NB4 (cell line): ENCODE results near the gene NRXN3.

Experiments
- MYC ChIP-seq: IDR thresholded peaks from 2 replicates; pipeline ENCODE4 v1.6.1; 2011; ENCODE audit warnings: low read depth, low read length
- POLR2A ChIP-seq: IDR thresholded peaks from 2 replicates; pipeline ENCODE4 v1.6.1; 2011; ENCODE audit warnings: mild to moderate bottlenecking; ENCODE audit not compliant: insufficient read length; ENCODE audit errors: extremely low read depth
- TF ChIP-seq, protein P1 (sequence below): IDR thresholded peaks from one replicate; pipeline ENCODE4 v1.5.1; 2012; ENCODE audit warnings: low read depth, low read length

DNA sequence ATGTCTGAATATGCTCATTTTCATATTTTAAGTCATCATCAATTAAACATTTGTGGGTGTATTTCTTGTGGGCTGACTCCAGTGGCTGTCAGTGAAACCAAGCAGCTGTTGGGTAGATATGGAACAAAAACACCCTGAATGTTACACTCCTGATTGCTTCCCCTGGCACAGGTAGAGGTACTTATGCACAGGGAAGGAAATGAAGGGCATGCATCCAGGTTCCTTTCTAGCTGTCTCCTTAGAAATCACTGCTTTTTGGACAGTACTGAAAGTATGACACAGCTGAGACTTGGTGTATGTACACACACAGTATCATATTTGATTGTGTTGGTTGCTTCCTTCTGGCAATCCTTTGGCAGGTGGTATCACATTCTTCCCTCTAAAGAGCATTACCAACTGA lies 1034.4 kb downstream of the NRXN3 start:
- TF ChIP-seq, protein P1, sequence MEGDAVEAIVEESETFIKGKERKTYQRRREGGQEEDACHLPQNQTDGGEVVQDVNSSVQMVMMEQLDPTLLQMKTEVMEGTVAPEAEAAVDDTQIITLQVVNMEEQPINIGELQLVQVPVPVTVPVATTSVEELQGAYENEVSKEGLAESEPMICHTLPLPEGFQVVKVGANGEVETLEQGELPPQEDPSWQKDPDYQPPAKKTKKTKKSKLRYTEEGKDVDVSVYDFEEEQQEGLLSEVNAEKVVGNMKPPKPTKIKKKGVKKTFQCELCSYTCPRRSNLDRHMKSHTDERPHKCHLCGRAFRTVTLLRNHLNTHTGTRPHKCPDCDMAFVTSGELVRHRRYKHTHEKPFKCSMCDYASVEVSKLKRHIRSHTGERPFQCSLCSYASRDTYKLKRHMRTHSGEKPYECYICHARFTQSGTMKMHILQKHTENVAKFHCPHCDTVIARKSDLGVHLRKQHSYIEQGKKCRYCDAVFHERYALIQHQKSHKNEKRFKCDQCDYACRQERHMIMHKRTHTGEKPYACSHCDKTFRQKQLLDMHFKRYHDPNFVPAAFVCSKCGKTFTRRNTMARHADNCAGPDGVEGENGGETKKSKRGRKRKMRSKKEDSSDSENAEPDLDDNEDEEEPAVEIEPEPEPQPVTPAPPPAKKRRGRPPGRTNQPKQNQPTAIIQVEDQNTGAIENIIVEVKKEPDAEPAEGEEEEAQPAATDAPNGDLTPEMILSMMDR = no peak
- no peak for TF ChIP-seq POLR2A
- no peak for TF ChIP-seq MYC
